Measurements from ENCODE around the gene ASH1L.

GRCh38 chr1:155285631-155286044, 277.0 kb downstream of the ASH1L start:
- TF ChIP-seq CTCF (IDR thresholded peaks at IDR 0.05) (no peak), POLR2A (IDR thresholded peaks at IDR 0.05) (no peak), POLR2AphosphoS5 (IDR thresholded peaks at IDR 0.05) (no peak)

Data from breast epithelium (tissue), 3 donors.